DMS79 (cell line): ENCODE measurements around the gene ABCB8.

ENCODE experiments used
- DNase-seq: peaks from one replicate; lab custom pipeline; 2025; lab: John Stamatoyannopoulos, UW

The ABCB8 gene

DNA sequence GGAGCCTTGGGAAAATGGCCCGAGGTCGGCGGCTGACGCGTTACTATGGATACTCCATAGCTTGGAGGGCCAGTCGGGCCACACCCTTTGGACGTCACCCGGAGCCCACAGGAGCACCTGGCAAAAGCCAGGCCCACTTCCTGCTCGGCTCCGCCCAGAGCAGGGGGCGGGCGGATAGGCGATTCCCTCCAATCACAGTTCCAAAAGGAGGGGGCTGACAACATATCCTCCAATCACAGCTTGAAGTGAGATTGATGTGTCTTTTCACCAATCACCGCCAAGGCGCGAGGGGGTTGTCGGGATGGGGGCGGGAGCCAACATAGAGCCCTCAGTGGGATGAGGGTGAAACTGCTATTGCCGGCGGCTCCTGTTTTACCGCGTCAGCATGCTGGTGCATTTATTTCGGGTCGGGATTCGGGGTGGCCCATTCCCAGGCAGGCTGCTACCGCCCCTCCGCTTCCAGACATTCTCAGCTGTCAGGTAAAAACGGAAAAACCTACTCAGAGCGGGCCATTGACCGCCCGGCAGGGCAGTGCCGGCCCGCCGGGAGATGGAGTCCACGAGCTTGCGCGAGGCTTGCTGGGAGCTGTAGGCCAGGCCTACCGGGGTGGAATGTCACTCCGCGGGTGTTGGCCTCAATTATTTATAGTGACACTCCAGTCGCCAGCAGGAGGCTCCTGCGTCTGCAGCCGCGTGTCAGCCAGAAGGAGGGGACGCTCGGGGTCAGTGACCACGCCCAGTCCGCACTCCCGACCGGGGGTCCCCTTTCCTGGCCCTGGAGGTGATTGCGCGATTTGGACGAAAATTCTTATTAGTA, at the start of gene ABCB8:
ABCB8 (plus strand) TSS at position 320 of the 817 bp plus-strand sequence; CDS start at position 386, 66 bp downstream.
- peak; percentile 97 for DNase-seq

DNA sequence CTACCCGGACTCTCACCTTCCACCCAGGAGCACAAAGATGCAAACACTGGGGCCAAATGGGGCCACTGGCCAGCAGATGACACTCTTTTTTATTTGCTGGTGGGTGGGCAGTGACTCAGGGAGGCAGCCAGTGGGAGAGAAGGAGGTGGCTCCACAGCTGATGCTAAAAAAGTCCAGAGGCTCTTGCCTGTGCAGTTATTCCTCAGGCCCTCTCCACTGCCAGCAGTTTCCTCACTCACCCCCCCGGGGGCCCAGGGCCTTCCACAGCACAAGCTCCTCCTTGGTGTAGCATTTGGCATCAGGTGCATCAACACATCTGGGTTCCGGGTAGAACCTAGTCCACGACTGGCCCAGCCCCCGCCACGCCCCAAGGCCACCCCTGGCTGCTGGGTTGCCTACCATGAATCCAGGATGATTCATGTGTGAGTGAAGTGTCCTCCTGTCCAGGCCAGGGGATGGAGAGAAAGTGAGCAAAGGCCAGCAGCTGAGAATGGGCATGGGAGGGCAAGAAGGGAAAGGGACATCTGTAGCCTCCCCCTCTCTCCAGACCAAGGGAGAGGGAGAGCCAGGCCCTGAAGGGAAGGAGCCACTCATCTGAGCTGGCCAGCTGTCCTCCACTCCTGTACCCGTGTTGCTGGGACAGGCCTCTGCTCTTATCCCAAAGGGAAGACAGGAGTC, 48.4 kb upstream of the ABCB8 start:
- no peak for DNase-seq

DNA sequence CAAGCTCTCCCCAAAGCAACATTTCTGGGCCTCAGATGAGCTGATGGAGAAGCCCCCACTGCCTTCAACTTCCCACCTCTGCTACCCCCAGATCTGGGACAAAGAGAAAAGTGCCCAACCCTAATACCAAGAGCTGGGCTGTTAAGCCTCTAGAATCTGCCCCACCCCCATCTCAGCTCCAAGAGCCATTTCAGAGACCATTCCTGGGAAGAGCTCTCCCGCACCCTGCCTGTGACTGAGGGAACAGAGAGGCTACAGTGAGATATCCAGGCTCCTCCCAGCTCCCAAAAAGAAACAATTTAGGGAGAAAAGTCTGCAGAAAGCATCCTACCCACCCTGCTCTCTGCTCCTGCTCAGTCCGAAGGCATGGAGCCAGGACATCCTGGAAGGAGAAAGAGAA, 47.6 kb upstream of the ABCB8 start:
- DNase-seq, result no peak

DNA sequence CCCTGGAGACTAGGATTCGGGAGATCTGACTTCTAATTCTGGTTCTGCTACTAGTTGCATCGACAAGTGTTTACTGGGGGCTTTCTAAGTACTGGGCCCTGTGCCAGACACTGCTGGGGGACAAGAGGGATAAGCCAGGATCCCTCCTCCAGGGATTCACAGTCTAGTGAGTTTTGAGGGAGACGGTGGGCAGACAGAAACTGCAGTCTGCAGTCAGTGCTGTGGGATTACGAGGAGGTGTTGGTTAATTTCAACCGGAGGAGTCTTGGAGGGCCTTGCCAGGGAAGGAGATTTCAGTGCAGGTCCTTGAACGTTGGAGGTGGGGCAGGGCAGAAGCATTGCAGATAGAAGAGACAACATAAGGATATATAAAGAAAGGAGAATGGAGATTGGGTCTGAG, 46.6 kb upstream of the ABCB8 start:
- DNase-seq, result no peak

DNA sequence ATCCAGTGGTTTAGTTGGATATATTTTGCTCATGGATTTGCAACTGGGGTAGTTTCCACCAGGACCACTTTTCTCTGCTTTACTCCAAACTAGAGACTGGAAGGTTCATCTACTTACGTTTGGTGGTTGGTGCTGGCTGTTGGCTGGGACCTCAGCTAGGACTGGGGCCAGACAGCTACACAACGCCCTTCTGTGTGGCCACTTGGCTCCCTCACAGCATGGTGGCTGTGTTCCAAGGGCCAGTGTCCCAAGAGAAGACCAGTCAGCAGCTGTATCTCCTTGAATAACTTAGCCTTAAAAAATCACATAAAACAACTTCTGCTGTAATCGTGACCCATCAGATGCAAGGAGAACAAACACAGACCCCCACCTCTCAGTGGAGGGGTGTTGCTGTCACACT, 45.9 kb upstream of the ABCB8 start:
- no peak for DNase-seq

DNA sequence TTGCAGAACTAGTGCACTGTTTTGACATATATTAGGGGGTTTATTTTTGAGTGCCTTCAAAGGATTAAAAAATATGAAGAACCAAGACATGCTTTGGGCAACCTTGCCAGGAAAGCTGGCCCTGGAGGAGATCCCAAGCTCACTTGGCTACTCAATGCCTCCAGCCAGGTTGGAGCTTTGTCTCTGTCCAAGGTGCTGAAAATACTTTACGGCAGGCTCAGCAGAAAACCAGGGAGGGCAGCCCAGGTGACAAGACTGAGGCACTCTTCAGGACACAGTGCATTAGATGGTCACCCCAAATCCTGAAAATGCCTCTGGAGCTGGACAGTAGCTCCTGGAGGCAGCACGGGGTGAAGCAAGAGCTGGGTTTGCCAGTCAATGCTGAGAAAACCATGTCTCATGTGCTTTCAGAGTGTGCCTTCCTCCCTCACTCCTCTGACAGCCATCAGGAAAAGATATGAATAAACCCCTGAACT, 44.3 kb upstream of the ABCB8 start:
- no peak for DNase-seq

DNA sequence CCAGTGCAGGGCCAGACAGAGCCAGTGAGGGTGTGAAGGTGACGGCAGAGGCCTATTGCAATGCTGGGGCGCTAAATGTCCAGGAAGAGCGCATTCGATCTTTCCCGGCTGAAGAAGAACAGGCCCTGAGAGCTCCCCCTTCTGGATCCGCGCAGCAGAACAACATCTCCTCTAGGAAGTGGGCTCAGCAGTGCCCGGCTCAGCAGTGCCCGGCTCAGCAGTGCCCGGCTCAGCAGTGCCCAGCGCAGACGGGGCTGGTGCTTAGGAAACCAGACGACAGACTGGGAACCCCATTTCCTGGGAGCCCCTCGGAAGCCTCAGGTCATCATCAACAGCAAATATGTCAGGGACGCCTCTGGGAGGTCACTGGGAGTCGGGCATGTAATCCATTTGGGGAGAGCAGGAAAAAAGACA, 42.1 kb upstream of the ABCB8 start:
- DNase-seq, result no peak

DNA sequence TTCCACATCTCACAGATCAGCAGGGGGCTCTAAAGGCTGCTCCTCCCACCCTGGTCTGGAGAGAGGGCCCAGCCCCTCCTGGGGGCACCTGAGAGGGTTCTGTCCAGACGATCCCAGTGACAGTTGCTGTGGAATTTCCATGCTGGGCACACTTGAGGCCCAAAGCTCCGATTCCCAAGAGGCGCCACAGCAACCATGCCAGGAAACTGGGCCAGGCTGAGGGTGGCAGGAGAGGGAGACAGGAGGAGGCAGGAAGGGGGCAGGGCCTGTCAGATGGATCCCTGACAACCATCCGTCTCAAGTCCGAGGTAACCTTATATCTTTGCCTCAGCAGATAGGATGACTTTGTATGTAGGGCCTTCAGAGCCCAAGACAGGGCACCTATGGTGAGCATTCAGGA, 41.7 kb upstream of the ABCB8 start:
- DNase-seq, result no peak

DNA sequence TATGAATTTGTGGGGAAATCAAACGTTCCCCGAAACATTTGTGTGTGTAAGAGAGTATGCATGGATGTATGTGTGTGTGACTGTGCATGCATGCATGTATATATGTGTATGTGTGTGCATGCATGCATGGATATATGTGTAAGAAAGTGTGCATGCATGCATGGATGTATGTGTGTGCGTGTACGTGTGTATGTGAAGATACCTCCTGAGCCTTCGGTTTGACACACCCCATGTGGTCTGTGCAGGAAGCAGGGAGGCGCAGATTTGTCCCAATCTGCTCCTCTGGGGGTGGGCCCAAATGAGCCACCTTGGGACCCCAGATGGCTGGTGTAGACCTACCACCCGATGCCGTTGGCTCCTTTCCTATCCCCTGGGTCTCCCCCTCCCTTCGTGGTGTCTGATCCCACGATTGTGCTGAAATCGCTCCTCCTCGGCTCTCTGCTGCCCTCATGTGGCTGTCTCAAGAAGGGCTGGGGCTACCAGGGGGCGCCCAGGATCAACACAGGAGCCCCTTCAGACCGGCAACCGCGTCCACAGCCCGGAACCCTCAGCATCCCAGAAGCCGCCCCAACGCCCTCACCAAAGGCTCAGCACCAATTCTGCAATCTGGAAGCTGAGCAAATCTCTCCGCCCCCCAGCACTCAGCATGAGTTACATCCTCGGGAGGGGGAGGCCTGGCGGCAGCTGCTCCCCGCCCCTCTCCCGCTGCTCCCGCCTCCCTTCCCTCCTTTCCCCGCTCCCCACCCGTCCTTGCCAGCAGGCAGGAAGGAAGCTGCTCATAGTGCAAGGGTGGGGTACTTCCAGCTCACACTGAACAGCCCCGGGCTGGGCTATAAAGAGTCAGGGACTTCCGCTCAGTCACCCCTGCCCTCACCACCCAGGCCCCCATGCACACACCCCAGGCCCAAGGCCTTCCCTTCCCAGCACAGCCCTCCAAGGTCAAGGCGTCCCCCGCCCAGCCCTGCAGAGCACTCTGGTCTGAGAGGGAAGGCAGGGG, 39.7 kb upstream of the ABCB8 start:
- peak; percentile 31 for DNase-seq

DNA sequence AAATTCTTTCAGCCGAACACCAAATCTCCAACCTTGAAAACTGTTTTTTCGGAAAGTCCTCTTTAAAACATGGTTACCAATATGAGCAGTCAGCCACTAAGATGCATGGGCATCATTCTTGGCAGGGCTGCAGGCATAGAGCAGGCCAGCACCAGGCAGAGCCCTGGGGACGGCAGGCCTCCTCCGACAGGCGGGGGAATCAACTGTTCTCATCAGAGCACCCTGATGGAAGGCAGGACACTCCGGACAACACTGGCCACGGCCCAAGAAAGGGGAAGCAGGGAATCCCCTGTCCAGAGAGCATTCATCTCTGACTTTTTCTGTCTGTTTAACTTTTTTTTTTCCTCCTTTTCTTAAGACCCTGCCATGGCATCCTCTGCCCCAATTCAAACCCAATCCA, 38.8 kb upstream of the ABCB8 start:
- DNase-seq, result no peak

DNA sequence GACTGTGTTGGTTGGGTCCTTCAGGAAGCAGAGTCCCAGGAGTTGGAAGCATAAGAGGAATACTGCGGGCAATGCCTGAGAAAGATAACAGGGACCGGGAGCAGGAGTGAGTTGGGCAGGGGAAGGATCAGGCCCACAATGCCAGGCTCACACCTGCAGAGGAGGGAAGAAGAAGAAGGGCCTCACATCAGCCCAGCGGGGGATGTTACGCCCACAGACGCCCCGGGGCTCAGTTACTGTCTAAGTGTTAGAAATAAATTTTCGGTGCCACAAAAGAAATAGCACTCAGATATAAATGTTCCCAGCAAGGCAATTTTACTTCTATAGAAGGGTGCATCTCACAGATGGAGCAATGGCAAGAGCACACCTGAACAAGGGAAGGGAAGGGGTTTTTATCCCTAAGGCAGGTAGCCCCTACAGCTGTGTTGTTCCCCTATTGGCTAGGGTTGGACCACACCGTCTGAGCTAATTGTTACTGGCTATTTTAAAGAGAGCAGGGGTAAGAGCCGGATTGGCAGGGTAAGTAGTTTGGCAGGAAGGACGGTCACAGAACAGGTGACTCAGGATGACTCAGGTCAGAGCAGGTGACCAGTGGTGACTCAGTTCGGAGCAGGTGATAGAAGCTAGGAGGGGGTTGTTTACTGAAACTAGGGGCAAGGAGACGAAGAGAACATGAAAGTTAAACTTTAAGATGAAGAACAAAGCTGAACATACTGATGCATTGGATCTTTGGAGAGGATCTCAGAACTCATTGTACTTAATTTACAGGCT, 37.6 kb upstream of the ABCB8 start, which contains the start of gene NOS3:
NOS3 (plus strand) TSS at position 602 of the 771 bp plus-strand sequence. CDS start 2,787 bp downstream, outside the sequence.
- no peak for DNase-seq

DNA sequence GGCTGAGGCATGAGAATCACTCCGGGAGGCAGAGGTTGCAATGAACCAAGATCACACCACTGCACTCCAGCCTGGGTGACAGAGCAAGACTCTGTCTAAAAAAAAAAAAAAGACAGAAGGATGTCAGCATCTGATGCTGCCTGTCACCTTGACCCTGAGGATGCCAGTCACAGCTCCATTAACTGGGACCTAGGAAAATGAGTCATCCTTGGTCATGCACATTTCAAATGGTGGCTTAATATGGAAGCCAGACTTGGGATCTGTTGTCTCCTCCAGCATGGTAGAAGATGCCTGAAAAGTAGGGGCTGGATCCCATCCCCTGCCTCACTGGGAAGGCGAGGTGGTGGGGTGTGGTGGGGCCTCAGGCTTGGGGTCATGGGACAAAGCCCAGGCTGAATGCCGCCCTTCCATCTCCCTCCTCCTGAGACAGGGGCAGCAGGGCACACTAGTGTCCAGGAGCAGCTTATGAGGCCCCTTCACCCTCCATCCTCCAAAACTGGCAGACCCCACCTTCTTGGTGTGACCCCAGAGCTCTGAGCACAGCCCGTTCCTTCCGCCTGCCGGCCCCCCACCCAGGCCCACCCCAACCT, 36.1 kb upstream of the ABCB8 start:
- no peak for DNase-seq

DNA sequence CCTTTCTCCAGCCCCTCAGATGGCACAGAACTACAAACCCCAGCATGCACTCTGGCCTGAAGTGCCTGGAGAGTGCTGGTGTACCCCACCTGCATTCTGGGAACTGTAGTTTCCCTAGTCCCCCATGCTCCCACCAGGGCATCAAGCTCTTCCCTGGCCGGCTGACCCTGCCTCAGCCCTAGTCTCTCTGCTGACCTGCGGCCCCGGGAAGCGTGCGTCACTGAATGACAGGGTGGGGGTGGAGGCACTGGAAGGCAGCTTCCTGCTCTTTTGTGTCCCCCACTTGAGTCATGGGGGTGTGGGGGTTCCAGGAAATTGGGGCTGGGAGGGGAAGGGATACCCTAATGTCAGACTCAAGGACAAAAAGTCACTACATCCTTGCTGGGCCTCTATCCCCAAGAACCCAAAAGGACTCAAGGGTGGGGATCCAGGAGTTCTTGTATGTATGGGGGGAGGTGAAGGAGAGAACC, 35.4 kb upstream of the ABCB8 start:
- no peak for DNase-seq

DNA sequence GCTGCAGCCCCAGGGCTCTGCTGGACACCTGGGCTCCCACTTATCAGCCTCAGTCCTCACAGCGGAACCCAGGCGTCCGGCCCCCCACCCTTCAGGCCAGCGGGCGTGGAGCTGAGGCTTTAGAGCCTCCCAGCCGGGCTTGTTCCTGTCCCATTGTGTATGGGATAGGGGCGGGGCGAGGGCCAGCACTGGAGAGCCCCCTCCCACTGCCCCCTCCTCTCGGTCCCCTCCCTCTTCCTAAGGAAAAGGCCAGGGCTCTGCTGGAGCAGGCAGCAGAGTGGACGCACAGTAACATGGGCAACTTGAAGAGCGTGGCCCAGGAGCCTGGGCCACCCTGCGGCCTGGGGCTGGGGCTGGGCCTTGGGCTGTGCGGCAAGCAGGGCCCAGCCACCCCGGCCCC, 34.7 kb upstream of the ABCB8 start:
- no peak for DNase-seq

DNA sequence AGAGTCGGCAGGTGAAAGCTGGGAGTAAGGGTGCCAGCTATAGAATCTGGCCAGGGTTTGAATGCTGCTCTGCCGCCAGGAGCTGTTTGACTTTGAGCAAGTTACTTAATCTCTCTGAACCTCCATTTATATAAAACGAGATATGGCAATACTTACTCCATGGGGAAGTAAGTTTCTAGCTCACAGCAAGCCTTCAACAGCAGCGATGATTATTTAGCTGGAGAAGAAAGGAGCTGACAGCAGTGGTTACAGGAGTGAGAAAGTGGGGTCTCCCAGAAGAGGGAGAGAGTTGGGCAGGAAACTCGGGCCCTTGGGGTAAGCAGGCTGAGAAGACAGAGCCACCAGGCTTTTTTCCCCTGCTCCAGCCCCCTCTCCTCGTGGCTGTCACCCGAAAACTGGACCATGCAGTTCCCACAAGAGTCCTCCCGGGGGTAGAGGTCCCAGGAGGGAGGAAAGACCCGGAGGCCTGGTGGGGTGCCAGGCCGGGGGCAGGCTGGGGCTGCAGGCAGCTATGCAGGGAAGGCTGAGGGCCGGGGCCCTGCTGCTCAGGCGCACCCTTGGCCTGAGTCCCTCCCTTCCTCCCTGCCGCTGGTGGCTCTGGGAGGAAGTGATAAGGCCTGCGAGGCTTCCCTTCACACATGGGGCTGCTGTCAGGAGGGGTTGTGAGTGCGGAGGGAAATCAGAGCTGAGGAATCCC, 34.0 kb upstream of the ABCB8 start:
- no peak for DNase-seq

DNA sequence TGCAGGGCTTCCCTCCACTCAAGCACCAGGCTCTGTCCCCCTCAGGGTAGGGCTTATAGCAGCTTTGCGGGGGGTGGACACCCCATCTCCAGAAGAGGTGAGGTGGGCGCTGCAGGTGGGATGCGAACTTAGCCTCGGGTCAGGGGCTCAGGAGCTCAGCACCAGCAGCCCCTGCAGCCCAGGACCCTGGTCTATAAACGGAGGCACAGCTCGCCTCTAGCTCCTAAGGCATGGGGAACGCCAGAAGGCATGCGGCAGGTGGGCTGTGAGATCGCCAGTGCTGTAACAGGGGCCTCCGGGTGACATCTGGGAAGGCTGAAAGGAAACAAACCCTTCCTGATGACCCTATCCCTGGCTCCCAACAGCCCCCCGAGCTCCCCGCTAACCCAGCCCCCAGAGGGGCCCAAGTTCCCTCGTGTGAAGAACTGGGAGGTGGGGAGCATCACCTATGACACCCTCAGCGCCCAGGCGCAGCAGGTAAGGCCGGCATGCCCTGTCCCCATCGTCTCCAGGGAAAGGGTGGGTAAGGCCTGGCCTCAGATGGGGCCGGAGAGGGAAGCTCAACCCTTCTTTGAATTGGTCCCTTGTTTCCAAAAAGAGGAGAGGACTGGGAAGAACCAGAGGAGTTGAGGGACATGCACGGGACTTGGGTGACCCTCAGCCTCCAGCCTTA, 33.3 kb upstream of the ABCB8 start:
- DNase-seq, result no peak

DNA sequence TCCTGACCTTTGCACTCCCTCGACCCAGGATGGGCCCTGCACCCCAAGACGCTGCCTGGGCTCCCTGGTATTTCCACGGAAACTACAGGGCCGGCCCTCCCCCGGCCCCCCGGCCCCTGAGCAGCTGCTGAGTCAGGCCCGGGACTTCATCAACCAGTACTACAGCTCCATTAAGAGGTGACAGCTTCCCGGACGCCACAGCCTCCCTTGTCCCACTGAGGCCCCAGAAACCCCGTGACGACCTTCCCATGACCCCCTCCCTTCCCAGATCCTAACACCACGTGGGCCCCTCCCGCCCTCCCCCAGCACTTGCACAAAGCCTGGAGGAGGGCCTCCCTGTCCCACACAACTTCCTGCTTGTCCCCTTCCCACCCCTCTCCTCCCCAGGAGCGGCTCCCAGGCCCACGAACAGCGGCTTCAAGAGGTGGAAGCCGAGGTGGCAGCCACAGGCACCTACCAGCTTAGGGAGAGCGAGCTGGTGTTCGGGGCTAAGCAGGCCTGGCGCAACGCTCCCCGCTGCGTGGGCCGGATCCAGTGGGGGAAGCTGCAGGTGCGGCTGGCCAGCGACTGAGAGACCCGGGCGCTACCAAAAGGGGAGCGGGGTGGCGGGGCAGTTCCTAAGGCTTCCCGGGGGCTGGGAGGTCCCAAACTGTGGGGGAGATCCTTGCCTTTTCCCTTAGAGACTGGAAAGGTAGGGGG, 31.7 kb upstream of the ABCB8 start:
- DNase-seq, result no peak

DNA sequence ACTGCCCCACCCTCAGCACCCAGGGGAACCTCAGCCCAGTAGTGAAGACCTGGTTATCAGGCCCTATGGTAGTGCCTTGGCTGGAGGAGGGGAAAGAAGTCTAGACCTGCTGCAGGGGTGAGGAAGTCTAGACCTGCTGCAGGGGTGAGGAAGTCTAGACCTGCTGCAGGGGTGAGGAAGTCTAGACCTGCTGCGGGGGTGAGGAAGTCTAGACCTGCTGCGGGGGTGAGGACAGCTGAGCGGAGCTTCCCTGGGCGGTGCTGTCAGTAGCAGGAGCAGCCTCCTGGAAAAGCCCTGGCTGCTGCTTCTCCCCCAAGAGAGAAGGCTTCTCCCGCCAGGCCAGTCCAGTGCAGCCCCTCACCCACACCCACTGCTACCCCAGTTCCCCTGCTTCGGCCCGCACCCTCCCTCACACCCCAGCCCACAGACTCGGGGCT, 31.2 kb upstream of the ABCB8 start:
- DNase-seq, result no peak

DNA sequence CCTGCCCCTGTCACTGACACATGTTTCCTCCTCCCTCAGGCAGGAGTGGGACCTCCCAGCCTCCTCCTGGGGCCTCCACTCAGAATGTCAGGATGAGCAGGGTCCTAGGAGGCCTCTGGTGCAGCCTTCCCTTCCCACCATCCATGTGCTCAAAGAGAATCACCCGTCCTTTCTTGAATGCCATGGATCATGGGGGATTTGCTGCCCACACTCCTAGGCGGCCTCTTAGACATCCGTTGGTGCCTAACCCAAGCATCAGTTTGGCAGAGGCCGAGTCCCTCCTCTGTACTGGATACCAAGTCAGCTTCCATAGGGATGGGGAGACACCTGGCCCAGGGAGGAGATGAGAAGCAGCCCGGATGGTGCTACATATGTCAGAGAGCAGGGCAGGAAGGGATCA, 30.4 kb upstream of the ABCB8 start:
- DNase-seq, result no peak
